GM18517 (cell line): ENCODE measurements around the gene HBS1L.
"Not testable (repeated sequence)": the region's sequence is repeated elsewhere in the genome, so short reads cannot be mapped to it uniquely, and the experiment has no call there.

Experiments used
- ATAC-seq: cut with Tn5 transposase; IDR thresholded peaks from one replicate; pipeline ENCODE4 v1.9.1; 2021; ENCODE audit warnings: mild to moderate bottlenecking, moderate library complexity; ENCODE audit not compliant: unreplicated experiment

The HBS1L gene

GRCh38 chr6:135075018-135075417 is 20.4 kb upstream of the HBS1L start:
- ATAC-seq = no peak

GRCh38 chr6:135073756-135074393 is 19.3 kb upstream of the HBS1L start:
- ATAC-seq = no peak

- ATAC-seq = no peak
Measured at GRCh38 chr6:135073217-135073616, 18.6 kb upstream of the HBS1L start.

GRCh38 chr6:135072753-135073152 is 18.1 kb upstream of the HBS1L start:
- no peak for ATAC-seq

GRCh38 chr6:135071541-135071940 is 16.9 kb upstream of the HBS1L start:
- ATAC-seq = no peak

- no peak for ATAC-seq
Measured at GRCh38 chr6:135067911-135068310, 13.3 kb upstream of the HBS1L start.

GRCh38 chr6:135066806-135067205 is 12.2 kb upstream of the HBS1L start:
- no peak for ATAC-seq

- ATAC-seq = no peak
Measured at GRCh38 chr6:135066397-135066796, 11.8 kb upstream of the HBS1L start.

GRCh38 chr6:135064586-135064985 is 10.0 kb upstream of the HBS1L start:
- ATAC-seq = no peak

GRCh38 chr6:135063926-135064325 is 9.3 kb upstream of the HBS1L start:
- no peak for ATAC-seq

GRCh38 chr6:135062735-135063134 is 8.1 kb upstream of the HBS1L start:
- ATAC-seq = no peak

GRCh38 chr6:135060076-135060475 is 5.5 kb upstream of the HBS1L start:
- ATAC-seq = no peak

- ATAC-seq = not testable (repeated sequence)
Measured at GRCh38 chr6:135058299-135058698, 3.7 kb upstream of the HBS1L start.

GRCh38 chr6:135056632-135057031 is 2.0 kb upstream of the HBS1L start:
- no peak for ATAC-seq

- ATAC-seq = peak; percentile 13
Measured at GRCh38 chr6:135054226-135054568, 425 bp downstream of the HBS1L start.

- no peak for ATAC-seq
Measured at GRCh38 chr6:135053406-135053805, 1.2 kb downstream of the HBS1L start.

GRCh38 chr6:135052939-135053338 is 1.7 kb downstream of the HBS1L start:
- no peak for ATAC-seq

GRCh38 chr6:135048915-135049314 is 5.7 kb downstream of the HBS1L start:
- ATAC-seq = no peak

- ATAC-seq = no peak
Measured at GRCh38 chr6:135047336-135047735, 7.3 kb downstream of the HBS1L start.

GRCh38 chr6:135046912-135047311 is 7.7 kb downstream of the HBS1L start:
- no peak for ATAC-seq

GRCh38 chr6:135044639-135045038 is 10.0 kb downstream of the HBS1L start:
- ATAC-seq = no peak

GRCh38 chr6:135043846-135044245 is 10.8 kb downstream of the HBS1L start:
- ATAC-seq = no peak

GRCh38 chr6:135043364-135043763 is 11.3 kb downstream of the HBS1L start:
- ATAC-seq = no peak
